IPS DF 4.7 (cell line): ENCODE results near the gene HES1.

Experiments
- DNase-seq: peaks from one replicate; pipeline ENCODE4 v3.0.0-alpha.2; 2013; ENCODE audit warnings: low spot score; ENCODE audit errors: extremely low read depth

The HES1 gene

DNA sequence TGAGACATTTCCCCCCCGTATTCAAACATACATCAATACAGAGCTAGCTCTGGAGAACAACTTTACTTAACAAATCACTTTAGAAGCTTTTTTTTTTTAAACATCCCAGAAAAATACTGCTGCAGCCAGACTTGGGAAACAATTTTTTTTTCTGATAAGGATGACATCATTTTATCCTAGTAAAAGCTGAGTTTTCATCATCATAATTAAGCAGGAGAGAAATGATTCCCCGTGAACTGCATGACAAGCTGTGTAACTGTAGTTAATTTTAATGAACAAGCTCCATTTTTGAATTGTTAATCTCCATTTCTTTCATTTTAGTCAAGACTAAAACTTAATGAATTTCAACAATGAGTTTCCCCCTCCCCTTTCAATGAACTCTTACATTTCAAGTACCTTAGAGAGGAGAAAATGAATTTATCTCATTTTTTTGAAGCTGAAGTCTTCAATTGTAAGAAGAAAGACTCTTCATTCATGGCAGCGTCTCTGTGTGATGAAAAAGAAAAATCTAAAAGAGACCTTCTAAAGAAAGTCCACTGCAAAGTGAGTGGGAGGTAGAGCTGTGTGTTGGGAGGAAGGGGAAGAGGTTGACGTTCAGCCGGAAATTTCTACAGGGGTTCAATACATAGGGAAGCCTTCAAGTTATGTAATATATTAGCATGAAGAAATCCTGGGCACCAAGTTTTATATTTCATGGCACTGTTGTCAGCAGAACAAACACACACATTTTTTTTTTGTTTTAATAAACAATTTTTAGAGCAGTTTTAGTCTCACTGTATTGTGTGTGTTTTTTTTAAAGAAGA, 31.7 kb downstream of the HES1 start:
- DNase-seq = no peak

DNA sequence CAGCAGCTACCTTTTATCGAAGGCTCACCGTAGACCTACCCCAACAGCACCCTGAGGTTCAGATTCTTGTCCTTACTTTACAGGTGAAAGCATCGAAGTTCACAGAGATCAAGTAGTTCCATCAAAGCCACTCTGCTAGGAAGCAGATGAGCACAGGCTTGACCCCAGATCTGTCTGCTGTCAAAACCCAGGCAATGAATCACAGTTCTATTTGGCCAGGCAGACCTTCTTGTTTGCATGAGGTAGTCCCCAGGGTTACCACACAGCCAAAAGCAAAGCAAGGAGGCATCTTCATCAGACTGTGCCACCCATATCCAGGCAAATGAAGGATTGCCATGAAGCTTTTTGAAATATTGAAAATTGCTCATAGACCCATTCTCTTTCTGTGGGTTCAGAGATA, 33.0 kb downstream of the HES1 start:
- no peak for DNase-seq

DNA sequence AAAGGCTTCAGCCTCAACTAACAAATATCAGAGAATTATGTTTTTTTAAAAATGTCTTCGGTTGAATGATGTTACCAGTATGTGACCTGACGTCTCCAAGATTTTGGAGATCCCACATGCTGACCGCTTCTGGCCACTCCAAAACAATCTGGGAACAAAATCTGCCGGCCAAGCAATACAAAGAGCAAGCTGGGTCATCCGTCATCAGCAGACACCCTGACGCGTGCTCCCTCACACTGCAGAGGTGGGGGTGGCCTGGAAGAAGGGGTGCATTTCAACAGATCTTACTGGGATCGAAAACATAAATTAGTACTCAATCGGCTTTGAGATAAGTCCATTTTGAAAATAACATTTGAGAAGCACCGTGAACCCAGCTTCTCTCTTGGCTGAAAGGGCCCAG, 33.6 kb downstream of the HES1 start:
- no peak for DNase-seq

DNA sequence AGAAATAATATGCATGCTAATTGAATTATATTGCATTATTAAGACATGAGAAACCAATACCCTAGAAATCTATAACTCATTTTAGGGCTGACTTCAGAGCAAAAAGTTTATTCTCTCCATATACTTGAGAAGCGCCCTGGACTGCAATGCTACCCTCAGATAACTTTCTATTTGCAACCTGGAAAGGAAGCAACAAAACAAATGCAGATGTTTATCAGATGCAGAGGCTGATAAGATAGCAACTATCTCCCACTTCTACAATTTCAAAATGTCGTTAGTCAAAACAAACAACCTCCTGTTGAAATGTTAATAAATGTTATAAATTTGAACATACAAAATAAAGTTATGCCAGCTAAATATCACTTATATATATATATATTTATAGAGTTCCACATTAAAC, 34.8 kb downstream of the HES1 start:
- no peak for DNase-seq

DNA sequence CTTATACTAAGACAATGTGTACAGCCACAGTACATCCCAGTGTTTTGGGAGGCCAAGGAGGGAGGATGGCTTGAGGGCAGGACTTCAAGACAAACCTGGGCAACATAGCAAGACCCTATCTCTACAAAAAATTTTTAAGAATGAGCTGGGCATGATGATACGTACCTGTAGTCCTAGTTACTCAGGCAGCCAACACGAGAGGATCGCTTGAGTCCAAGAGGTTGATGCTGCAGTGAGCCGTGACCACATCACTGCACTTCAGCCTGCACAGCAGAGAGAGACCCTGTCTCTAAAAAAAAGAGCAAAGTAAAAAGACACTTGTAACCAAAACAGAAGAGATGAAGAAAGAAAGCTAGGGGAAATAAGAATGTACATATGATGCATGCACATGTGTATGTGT, 38.5 kb downstream of the HES1 start:
- no peak for DNase-seq

DNA sequence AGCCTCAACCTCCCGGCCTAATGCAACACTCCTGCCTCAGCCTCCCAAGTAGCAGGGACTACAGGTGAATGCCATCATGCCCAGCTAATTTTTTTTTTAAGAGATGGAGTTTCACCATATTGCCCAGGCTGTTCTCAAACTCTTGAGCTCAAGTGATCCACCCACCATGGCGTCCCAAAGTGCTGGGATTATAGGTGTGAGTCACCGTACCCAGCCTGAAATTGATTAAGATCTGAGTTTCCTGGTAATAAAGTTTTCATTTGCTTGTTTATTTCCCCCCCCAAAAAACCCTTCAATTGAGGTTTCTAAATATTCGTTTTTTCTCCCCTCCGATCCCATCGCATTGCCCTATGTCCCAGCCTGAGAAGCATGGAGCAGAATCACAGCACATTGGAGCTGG, 39.0 kb downstream of the HES1 start:
- DNase-seq = no peak

DNA sequence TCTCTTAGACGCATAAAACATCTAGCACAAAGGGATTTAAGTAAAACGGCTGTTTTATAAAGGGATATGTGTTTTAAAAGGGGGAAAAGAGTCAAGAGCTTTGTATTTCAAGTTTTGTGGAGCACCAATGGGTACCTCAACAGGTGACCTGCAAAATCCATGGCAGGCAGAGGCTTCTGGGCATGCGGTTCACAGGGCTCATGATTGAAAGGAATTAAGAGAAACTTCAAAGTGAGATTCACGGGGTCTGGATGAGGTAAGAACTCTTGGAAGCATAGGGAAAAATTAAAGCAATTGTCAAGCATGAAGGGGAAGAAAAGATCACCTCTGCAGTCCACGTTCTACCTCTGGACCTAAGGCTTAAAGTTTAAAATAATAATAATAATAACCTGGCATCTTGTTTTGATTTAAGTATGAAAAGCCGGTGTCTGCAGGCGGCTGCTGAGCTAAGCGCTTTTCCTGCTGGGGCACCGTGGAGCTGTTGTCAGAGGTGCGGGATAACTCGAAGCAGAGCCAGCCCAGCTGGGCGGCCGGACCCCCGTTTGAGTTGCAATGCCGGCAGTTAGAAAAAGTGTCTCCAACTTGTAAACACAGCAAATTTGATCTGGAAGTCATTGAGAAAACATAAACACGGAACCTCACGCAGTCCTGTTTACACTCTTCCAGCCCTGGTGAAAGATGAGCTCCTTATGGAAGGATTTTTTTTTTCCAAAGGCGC, 40.5 kb downstream of the HES1 start:
- no peak for DNase-seq

DNA sequence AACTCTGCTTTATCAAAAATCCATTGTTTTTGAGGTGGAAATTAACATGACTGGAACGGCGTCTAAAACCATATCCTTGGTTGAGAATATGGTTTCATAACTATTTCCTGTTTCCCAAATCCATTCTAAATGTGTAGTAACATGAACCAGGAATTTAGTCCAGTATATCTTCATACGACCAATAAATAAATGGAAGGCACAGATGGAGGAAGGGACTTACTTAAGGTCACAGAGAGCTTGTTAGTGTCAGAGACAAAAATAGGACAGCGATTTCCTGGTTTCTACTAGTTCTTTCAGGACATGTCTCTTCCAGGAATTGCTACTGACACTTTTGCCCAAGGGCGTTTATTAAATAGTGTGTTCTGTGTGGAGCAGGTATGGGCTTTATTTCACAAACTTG, 41.2 kb downstream of the HES1 start:
- DNase-seq = no peak

DNA sequence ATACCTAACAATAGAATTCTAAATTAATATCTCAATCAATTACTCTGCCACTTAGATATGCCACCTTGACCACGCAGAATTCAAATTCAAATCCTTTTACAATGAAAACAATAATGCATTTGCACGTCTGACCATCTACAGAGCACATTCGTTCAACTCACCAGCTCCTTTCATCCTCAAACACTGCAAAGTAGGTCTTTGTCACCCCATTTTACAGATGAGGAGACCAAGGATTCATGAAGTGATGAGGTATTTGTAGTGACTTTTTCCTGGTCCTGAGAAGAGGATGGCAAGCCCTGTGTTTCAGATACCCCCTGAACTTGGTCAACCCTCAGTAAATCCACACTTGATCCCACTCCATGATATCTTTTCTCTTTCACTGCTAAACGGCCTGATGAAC, 42.2 kb downstream of the HES1 start:
- no peak for DNase-seq

DNA sequence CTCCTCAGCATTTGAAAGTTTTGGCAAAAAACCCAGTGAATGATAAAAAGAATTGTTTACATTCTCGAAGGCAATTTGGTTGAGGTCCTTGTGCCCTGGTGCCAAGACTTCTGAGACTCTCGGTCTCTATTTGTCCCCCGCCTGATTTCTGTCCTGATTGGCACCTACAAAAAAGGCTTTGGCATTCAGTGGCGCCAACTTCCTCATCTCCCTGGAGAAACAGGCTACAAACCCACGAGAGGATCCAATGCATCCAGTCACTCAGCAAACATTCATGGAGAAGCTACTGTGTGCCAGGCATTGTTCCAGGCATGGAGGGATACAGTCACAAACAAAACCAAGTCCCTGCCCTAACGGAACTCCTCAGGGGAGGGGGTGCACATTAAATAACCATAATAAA, 42.7 kb downstream of the HES1 start:
- no peak for DNase-seq

DNA sequence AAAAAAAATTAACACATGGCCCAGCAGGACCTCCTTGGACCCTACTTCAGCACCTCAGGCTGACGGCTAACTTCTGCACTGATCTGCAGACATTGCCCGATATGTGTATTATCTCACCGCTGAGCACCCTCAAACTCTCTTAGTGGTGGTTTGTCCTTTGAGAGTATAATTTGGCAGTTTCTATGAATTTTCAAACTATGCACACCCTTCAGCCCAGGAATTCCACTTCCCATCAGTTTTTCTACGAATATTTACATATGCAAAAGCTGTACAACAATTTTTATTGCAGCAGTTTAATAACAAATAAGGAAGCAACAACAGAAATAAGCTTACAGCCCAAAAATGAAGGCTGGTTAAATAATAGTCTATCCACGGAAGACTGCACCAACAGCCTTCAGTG, 44.6 kb downstream of the HES1 start:
- no peak for DNase-seq

DNA sequence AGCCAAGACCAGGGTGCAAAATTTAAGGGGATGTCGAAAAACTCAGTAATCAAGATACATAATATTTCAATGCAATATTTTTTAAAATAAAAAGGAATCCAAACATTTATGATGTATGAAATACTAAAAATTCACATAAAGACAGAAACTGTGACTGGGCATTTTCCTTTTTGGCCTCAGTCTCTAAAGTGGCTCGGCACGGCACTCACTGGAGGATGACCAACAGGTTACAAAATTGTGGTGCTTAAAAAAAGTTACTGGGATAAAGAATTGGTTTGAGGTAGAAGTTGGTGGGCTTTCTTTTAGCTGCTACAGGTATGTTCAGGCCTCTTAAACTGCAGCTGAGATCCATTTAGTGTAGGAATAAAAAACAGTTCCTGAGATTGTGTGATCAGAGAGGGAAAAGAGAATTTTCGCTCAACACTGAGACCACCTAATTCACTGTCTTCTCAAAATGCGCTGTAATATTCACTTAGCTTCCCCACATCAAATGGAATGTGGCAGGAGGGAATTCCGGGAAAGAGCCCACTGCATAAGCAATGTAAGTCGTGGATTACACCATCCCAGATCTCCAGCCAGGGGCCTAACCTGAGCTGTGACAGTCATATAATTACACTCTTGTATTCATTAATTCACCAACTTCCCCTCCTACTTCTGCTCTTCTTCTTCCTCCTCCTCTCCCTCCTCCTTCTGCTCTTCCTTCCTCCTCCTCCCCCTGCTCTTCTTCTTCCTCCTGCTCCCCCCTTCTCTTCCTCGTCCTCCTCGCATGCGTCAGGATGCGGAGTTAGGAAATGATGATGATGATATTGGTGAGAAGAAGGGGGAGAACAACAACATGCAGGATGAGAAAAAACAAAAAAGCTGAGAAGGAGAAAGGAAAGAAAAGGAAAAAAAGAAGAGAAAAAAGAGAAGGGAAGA, 45.9 kb downstream of the HES1 start:
- no peak for DNase-seq

DNA sequence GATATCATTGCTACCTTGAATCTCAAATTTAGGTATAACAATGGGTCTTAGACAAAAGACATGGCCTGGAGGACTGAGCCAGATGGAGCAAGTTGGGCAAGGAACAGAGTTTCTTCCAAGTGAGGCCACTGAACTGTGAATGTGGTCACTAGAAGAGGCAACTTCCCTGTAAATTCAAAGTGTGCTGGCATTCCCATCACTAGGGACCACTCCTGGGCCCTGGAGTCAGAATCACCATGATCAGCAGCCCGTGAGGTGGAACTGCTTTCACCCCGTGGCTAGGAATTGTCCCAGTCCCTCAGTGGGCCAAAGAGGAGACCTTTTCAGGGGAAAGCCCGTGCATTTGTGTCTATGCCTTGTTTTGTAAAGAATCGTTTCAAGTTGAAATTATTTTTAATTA, 47.3 kb downstream of the HES1 start:
- DNase-seq = no peak

DNA sequence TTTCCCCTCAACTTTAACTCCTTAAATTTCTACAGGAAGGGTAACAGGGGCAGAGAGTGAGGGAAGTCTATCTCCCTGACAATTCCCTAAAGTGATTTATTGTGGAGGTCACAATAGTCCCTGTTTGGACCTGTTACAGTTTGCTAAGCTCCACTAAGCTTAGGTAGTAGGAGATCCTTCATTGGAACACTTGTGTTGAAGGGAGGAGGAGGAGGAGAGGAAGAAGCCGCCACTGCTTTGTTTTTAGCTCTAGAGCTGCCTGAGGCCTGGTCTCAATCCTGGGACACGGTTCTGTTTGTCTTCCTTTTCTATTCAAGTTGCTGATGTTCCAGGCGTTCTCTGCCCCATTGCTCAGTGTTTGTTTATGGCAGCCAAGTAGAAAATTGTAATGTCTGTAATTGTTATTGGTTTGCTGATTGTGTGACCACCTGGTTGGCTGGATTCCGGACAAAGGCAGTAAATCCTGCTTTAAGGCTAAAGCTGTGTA, 48.4 kb downstream of the HES1 start:
- DNase-seq = no peak

DNA sequence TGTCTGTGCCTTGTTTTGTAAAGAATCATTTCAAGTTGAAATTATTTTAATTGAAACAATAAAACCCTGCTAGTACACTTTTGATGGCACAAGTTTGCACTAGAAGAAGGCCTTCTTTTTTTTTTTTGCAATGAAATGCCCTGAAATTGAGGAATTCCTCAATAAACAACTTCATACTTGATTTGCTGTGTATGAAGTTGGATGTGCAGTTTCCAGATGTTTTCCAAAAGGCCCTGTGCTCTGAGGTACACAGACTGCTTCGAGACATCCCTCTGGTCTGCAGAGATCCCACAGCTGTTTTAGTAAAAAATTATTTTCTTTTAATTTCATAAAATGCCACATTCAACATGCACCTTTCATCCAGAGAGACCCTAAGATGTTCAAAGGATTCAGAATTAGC, 48.9 kb downstream of the HES1 start:
- DNase-seq = no peak

DNA sequence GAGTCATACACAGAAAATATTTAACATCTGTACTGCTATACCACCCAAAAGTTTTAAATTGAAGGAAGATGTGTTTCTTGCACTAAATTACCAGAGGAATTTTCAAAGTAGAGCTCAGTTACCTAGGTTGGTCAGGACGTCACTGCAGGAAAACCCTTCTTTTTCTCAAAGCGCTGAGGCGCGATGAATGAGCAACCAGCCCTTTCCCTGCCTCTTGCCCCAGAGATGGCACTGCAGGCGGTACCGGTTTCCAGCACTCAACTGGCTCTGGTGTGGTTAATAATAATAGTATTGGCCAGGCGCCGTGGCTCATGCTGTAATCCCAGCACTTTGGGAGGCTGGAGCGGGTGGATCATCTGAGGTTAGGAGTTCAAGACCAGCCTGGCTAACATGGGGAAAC, 49.3 kb downstream of the HES1 start:
- no peak for DNase-seq

DNA sequence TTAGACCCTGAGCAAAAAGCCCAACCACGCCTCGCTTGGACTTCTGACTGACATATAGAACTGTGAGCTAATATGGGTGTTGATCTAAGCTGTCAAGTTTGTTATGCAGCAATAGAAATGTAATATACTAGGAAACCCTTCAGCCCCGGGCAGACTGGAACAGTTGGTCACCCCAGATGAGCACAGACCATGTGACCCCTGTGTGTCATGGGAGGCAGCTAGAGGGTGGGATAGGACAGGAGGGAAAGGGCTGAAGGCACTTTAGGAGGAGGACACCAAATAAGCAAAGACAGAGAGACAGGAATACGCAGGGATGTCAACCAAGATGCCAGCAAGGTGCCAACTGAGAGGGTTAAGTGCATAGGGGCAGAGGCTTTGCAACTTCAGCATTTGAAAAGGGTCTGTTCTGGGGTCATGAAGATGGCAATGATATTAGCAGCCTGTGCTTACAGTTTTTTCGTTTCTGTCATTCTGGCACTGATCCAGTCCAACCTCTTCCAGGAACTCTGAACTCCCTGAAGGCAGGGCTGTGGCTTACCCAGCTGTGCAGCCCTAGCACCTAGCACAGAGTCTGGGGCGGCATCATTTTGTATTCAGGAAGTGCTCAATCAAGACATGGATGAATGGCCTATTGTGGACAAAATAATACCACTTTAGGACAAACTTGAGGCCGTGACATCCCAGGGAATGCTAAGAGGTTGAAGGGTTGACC, 51.4 kb downstream of the HES1 start:
- no peak for DNase-seq
